Measurements from ENCODE around the gene KAT5.

- no peak for TF ChIP-seq POLR2A (IDR thresholded peaks at IDR 0.05)
- TF ChIP-seq CTCF (IDR thresholded peaks at IDR 0.05): no peak
These were observed 14.6 kb downstream of the KAT5 start for GRCh38 chr11:65726660-65727059.
